NCI-H82 (cell line): ENCODE measurements around the gene ADARB1.
A peak's percentile ranks its signal among the peaks of the same experiment; 100 is the strongest.

Experiments
- DNase-seq: peaks from one replicate; lab custom pipeline; 2025; lab: John Stamatoyannopoulos, UW

The ADARB1 gene

DNA sequence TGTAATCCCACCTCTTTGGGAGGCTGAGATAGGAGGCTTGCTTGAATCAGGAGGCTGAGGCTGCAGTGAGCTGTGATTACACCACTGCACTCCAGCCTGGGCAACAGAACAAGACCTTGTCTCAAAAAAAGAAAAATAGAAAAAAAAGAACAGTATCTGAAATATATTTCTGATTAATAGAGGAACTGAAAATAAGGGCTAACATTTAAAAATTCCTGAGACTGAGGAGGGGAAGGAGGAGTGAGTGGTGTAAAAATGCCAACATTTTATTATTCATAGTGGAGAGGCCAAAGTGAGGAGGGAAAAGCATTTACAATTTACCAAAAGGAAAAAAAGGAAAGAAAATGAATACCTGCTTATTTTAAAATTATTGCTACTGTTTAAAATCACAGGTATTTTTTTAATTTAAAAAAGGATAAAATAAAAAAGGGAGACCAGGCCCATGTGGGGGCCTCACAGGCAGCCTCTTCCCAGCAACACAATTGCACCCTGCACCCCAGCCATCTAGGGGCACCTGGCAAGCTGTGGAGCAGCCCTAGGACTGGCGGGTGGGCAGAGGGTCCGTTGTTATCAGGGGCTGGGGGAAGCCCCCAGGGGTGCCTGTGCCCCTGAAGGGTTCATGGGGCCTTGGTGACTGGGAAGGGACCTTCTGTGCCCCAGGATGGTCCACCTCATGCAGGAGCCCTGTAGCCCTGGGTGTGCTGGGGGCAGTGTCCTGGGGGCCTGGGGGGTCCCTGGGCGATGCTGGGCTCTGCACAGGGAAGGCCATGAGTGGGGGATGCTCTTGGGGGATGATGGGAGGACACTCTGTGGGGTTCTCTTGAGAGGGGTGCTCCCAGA lies 34.8 kb upstream of the ADARB1 start:
- no peak for DNase-seq

DNA sequence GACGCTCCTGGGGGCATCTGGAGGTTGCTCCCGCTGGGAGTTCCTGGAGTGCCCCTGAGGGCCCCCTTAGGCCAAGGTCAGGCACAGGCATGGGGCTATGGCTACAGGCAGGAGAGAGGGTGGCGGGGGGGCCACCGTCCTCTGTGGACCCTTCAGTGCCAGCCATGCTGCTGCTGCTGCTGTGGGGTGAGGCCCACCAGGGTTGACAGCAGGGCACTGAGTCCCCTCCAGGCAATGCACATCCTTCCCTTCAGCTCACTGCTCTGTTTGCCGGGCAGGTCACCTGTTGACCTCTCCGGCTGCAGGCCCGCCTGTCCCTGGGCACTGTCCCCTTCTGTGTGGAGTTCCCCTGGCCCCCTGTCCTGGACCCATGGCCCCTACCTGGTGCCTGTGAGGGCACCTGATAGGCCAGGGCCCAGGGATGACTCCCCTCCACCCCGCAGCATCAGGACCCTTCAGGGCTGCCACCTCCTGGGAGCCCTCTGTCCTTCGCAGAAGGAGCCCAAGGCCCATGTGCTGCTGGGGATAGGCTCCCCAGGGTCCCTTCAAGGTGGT lies 34.1 kb upstream of the ADARB1 start:
- DNase-seq: no peak

DNA sequence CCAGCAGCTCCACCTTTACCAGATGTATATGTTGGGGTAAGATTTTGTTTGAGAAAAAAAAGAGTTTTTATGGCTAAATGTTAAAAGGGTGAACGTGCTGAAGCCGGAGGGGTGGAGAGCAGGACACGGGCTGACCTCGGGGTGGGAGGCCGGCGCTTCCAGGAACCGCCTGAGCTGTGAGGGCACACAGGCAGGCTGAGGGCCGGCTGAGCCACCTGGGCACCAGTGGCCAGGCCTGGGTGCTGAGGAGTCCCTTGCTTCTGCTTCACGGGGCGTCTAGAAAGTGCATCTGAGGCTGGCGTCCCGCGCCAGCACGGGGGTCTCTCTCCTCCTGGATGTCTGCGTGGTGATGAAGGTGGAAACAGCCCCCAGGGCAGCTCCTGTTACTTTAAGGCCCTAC lies 33.6 kb upstream of the ADARB1 start:
- no peak for DNase-seq

DNA sequence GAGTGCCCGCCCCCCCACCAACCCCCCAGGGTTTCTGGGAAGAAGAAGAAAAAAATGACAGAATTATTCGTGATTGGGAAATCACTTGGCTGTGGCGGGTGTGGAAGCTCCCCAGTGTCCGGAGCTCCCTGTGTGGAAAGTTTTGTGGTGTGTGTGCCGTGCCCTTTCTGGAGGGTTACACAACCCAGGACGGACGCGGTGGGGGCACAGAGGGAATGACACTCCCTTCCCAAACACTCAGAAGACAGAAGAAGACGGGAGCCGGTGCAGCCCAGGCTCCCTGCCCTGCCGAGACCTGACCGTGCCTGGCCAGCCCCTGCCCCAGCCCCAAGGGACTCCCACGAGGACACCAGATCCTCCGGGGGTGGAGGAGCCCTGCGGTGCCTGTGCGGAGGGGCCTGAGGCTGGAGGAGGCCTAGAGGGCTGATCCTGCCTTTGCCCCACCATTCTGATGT lies 33.0 kb upstream of the ADARB1 start:
- DNase-seq: no peak

DNA sequence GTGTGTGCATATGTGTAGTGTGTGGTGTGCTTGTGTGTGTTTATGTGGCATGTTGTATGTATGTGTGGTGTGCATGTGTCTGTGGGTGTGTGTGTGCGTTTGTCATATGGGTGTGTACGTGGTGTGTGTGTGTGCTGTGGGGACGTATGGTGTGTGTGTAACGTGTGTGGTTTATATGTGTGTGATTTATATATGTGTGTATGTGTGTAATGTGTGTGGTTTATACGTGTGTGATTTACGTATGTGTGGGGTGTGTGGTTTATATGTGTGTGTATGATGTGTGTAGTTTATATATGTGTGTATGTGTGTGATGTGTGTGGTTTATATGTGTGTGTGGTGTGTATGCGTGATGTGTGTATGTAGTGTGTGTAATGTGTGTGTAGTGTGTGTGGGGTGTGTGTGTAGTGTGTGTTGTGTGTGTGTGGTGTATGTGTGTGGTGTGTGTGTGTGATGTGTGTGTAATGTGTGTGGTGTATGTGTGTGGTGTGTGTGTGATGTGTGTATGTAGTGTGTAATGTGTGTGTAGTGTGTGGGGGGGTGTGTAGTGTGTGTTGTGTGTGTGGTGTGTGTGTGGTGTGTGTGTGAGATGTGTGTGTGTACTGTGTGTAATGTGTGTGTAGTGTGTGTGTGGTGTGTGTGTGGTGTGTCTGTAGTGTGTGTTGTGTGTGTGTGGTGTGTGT lies 32.3 kb upstream of the ADARB1 start:
- no peak for DNase-seq

DNA sequence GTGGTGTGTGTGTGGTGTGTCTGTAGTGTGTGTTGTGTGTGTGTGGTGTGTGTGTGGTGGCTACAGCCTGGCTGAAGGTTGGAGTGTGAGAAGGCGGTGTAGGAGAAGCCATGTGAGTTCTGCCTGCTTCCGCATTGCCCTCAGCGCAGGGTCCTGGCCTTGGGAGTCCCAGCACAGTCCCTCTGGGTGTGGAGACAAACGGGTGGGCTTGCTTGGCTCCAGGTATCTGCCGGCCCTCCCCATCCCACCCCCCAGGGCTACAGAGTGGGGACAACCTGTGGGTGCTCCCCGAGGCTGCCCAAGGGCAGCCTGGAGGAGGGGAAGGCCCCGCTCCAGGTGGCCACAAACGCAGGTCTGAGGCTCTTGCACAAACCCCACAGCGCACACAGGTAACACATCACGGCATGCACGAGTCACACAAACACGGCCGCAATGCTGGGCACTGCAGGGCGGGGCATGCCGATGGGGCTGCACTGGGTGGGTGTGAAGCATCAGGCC lies 31.7 kb upstream of the ADARB1 start:
- DNase-seq: no peak

DNA sequence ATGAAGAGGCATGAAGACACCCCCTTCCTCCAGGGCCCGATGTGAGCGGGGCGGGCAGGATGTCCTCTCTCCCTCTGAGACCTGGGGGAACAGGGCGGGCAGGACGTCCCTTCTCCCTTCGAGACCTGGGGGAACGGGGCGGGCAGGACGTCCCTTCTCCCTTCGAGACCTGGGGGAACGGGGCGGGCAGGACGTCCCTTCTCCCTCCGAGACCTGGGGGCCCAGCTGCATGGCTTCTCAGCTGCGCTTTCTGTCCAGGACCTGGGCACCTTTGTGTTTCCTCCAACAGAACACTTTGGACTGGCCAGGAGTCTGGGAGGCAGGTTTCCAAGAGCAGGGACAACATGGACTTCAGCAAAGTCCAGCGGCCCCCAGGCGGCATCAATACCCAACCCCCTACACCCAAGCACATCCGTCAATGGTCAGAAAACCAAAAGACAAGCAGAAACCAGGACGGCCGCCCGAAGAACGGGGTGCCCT lies 30.8 kb upstream of the ADARB1 start:
- DNase-seq: no peak

DNA sequence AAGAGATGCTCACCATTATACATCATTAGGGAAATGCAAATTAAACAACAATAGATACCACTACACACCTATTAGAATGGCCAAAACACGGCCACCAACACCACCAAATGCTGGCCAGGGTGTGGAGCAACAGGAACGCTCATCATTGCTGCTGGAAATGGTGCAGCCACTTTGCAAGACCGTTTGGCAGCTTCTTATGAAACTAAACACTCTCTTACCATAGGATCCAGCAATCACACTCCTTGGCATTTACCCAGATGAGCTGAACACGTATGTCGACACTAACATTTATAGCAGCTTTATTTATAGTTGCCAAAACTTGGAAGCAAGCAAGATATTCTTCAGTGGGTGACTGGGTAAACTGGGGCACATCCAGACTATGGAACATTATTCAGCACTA lies 28.9 kb upstream of the ADARB1 start:
- no peak for DNase-seq

DNA sequence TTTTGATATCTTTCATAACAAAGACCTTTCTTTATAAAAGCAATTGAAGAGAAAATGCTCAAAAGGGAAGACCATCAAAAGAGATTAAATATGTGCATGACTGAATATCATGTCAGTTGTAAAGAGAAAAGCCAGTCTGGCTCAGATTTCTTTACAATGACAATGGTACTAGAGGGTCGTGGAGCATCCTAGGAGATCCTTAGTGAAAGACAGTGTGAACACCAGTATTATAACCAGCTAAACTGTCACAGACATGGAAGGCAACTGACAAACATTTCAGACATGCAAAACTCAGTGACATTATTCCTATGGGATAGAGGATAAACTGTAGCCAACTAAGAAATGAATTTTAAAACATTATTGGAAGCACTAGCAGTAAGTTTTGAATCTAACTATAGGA lies 27.1 kb upstream of the ADARB1 start:
- DNase-seq: no peak

DNA sequence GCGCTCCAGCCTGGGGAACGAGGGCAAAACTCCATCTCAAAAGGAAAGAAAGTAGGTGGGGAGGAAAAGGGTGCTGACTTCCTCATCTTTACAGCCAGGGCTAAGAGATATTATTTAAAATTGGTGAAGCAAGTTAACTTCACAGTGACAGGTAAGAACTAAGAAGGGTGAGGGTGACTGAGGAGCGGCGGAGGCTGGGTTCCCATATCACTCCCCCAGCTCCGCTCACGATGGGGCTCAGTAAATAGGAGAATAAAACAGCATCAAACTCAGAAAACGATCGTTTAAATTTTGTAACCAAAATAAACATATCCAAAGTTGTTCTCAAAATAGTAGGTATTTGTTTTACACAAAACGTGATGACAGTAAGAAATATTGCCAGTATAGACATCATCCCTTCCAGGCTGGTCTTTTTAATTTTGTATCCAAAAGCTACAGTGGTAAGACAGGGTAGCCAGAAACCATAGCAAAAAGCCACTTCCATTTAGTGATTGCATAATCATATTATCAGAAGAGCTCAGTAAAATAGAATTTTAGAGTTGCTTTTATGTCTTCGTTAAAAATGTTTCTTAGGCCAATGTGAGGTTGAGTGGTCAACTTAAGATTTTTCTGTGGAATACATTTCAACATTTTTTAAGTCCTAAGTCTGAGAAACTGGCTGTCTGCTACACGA lies 26.2 kb upstream of the ADARB1 start:
- no peak for DNase-seq

DNA sequence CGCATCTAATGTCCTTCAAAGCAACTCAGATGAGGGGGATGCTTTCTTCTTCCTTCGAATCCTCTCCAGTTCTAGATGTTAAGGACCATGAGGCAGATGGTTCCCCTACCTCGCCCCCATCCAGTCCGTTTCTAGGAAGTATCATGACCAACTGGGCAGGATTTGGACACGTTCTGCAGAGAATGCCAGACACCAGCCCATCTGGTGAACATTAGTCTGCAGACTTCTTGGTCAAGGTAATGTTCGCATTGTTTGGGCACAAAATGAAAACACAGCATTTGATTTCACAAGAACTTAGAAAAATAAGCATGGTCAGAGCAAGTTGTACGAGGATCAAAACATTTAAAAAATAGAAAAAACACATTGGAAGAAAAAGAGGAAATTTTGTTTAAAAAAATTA lies 25.4 kb upstream of the ADARB1 start:
- no peak for DNase-seq

DNA sequence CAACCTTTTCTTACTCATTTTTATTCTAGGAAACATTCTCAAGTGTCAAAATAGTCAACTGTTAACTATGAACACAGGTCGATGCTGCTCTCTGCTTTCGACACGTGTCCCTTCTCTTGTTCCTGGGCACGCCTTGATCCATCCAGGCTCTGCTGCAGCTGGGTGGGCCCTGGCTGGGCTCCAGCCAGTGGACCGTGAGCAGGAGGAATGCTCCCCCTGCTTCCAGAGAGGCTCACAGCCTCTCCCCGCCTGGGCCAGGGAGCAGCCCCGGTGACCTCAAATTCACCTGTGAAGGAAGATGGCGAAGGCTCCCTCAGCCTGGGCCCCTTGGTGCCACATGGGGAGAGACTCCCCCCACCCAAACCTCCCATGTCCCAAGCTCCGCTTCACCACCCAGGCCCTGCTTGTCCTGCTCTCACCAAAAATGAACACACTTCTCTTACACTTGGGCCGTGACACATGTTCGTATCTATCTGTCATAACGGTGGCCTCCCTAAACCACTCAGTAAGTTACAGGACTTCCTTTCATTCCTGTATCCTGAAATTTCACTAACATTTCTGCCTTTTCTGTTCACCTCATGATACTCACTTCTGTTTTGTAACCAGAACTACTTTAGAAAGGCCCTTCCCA lies 24.6 kb upstream of the ADARB1 start:
- DNase-seq: no peak

DNA sequence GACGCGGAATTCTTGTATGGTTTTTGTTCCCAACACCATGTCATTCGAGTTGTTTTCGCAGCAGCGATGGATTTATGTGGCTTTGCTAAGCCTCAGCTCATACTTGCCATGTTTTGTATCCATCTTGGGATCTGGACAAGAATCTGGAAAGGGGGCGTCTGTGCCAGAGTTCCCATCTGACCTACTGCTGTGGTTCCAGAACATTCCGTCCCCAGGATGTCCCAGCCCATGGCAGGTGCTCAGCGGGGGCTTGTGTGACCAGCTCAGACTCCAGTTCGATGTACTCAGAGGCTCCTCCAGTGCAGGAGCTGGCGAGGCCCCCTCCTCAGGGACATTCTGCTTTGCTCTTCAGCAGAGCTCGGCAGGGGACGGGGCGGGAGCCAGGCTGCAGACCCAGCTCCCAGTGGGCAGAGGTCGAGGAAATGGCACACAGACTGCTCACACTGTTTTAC lies 24.0 kb upstream of the ADARB1 start:
- DNase-seq: no peak

DNA sequence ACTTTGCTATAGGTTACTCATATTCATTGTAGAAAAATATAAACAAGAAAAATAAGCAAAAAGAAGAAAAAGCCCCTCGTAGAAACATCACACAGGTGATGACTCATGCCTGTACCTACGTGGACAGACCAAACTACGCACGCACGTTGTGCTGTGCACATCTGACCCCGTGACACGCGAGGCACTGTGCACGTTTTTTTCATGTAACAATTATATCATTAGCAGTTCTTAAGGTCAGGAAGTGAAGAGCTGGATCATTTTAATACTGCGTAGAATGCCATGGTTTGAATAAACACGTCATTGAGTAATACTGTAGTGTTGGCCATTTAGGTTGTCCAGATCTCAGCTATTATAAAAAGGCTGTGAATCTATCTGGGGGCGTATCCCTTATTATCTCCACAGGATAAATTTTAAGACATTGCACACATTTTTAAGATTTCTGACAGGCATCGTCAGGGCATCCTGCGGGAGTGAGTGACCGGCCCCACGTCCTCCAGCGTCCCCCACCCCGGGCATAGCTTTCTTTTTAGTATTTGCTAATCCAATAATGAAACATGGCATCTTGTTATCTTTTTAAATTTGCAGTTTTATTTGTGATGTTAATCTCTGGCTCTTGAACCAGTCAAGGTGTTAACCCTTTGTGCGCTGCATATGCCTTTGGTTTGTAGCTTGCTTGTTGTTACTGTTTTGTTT lies 23.4 kb upstream of the ADARB1 start:
- DNase-seq: peak; percentile 30

DNA sequence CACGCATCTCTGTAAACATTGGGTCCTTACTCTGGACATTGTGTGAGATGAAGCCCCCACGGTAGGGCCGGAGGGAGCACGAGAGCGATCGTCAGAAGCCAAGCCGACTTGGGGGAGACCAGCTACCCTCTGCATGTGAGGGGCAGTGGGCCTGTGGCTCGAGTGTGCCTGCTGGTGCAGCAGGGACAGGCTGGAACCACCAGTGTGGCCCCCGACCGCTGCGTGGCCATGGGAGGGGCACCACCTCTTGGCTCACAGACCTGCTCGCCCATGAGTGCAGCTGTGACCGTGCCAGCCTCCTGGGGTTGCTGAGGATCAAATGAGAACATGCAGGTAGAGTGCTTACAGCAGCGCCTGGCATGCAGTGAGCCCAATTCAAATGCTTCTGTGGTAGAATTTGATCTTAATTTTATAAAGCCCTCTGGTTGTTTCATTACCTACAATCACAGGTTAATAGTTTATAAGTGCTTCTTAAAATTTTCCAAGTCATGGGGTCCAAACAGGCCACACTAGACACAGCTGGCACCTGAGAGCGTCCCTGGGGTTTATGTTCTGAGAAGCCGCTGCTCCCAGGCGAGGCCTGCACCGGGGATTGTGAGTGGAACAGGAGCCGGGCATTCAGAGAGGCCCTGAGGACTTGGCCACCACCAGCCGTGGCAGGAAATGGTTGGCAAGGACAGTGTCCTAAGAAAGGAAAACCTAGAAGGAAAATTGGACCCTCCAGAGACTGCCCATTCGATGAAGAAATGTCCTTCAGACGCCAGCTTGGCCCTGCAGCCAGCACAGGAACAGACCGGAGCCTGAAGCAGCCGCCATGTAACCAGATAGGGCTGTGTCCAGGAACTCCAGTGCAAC lies 22.6 kb upstream of the ADARB1 start:
- DNase-seq: no peak

DNA sequence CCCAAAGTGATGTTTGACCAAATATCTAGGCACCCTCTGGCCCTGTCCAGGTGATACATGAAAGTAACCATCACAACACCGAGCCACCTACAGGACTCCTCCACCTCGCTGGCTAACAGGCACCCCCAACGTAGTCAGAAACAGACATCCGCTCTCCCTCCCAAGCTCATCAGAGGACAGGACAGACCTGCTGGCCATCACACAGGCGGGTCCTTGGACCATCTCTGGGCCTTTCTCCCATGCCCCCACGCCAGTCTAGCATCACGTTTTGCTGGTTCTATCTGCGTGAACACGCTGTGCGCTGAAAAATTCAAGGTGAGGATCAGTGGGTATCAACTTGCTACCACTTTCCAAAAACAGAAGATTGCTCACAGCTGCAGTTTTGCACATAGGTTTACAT lies 21.4 kb upstream of the ADARB1 start:
- no peak for DNase-seq

DNA sequence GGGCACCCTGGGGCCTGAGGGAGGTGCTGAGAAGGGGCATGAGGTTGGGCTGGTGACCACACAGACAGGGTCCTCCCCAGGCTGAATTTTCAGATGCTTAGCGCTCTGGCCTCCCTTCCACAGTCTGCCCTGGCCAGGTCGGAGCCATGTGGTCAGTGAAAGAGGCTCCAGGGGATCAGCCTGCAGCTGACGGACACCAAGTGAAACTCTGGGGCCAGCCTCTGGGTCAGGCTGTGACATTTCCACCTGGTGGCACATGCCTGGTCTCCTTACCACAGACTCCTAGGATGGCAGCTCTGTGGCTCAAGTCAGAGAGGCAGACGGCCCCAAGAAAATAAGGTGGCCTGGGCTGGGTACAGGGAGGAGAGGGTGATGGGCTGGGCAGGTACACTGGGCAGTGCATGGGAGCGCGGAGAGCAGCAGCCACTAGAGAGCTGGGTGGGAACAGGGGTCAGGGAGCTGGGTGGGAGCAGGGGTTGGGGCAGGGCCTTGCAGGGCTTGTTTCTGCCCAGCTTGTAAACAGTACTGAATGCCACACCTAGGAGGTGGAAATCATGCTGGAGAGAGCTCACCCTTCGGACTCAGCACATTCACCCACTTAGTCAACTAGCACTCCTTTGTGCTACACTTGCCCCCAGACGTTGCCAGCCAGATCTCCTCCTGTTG lies 20.7 kb upstream of the ADARB1 start:
- DNase-seq: no peak

DNA sequence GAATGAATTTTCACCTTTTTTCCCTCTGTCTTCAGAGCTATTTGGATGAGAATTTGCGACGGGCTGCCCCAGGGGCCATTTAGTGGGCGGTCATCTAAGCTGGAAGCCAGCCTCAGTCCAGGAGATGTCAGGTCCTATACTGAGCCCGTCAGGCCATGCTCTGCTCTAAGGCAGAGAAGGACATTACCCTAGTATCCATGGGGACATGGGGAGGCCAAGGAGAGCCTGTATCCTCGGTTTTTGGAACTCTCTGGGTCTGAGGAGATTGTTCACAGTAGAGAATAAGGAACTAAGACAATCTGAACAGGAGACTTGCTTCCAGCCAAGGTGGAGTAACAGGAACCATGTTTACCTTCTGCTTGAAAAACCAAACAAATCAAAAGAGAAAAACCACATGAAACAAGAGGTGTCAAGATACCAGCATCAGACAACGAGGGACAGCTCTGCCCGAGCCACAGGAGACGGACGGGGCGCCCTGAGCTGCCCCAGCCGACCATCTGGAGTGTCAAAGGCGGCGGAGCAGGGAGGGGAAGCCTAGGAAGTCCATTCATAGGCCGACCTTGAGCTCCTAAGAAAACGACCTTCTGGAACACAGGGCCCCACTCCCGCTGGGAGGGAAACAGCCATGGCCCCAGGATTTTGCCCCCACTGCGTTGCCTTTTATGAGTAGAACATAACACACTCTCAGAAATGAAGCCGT lies 20.0 kb upstream of the ADARB1 start:
- peak; percentile 56 for DNase-seq
